ENCODE results near the gene VAT1. TPM values are rescaled to one million over a fixed set of nuclear protein-coding genes. Genes with fewer than 3 reads are reported as not detected.

Gene VAT1
- total and polyA plus RNA-seq, 2 donors (not counting 1 experiment from before 2014, with no cell fraction given), result 234 to 297 TPM

DNA sequence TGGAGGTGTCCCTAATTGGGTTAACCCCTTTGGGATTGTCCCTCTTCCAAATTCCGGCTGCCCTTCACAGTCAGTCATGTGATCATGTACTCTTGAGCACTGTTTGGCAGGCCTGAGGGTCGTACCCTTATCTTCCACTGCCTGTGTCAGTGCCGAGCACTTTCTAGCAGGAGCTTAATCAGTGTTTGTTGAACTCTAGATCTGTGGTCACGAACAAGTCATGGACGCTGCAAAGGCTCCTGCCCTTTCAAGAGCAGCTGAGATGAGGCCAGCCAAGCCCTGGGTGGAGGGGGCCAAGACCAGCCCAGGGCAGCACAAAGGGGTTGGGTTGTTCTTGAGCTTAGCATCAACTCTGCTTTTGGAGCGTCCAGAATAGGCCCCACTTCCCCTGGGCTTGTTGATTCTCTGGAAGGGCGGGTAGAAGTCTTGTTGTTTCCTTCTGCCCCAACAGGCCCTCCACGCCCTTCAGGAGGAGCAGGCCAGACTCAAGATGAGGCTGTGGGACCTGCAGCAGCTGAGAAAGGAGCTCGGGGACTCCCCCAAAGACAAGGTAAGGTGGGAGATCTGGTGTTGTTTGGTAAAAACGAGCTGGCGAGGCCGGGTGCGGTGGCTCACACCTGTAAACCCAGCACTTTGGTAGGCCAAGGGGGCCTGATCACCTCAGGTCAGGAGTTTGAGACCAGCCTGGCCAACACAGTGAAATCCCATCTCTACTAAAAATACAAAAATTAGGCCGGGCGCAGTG lies 10.3 kb downstream of the VAT1 start:
- Histone ChIP-seq H3K4me1 (ENCODE audit: control insufficient read depth, extremely low read depth, insufficient read depth, low read length) (no peaks in the 10 kb centered on the region), H3K79me2 (ENCODE audit: control insufficient read depth, insufficient read depth, low read length) (no peaks in the 10 kb centered on the region), H3K9me3 (ENCODE audit: control insufficient read depth, insufficient read depth, low read depth, low read length) (no peaks in the 10 kb centered on the region), H4K20me1 (ENCODE audit: control insufficient read depth, extremely low read depth, insufficient read depth, low read length) (no peaks in the 10 kb centered on the region), H3K4me2 (ENCODE audit: extremely low read depth, insufficient read depth, low read length) (no peak overlapping the region), H3K9ac (ENCODE audit: insufficient read depth, low read length) (no peak overlapping the region), H3K4me3 (replicated peaks in 1 of 4; ENCODE audit: control extremely low read depth in 1 of 4, insufficient read depth in 1 of 4, low read depth in 3 of 4, low read length in 4 of 4) (no peak overlapping the region), H2AFZ (ENCODE audit: low read length) (no peak overlapping the region), H3K27ac (ENCODE audit: insufficient read depth, low read length) (no peak overlapping the region), H3K27me3 (ENCODE audit: control insufficient read depth, insufficient read depth, low read length) (no peaks in the 10 kb centered on the region), H3K36me3 (ENCODE audit: control insufficient read depth, insufficient read depth, low read length) (peaks cover 10% of the 10 kb centered on the region)
- no peak for TF ChIP-seq EZH2 (IDR thresholded peaks at IDR 0.05; ENCODE audit: low read length, missing control alignments)
- TF ChIP-seq, protein P1, sequence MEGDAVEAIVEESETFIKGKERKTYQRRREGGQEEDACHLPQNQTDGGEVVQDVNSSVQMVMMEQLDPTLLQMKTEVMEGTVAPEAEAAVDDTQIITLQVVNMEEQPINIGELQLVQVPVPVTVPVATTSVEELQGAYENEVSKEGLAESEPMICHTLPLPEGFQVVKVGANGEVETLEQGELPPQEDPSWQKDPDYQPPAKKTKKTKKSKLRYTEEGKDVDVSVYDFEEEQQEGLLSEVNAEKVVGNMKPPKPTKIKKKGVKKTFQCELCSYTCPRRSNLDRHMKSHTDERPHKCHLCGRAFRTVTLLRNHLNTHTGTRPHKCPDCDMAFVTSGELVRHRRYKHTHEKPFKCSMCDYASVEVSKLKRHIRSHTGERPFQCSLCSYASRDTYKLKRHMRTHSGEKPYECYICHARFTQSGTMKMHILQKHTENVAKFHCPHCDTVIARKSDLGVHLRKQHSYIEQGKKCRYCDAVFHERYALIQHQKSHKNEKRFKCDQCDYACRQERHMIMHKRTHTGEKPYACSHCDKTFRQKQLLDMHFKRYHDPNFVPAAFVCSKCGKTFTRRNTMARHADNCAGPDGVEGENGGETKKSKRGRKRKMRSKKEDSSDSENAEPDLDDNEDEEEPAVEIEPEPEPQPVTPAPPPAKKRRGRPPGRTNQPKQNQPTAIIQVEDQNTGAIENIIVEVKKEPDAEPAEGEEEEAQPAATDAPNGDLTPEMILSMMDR (conservative IDR thresholded peaks at IDR 0.05 in 1 of 2, IDR thresholded peaks at IDR 0.05 in 1 of 2; ENCODE audit: low read depth in 1 of 2, low read length in 2 of 2), result no peak
- DNase-seq (ENCODE audit: low read depth in 2 of 2), result no peak

DNA sequence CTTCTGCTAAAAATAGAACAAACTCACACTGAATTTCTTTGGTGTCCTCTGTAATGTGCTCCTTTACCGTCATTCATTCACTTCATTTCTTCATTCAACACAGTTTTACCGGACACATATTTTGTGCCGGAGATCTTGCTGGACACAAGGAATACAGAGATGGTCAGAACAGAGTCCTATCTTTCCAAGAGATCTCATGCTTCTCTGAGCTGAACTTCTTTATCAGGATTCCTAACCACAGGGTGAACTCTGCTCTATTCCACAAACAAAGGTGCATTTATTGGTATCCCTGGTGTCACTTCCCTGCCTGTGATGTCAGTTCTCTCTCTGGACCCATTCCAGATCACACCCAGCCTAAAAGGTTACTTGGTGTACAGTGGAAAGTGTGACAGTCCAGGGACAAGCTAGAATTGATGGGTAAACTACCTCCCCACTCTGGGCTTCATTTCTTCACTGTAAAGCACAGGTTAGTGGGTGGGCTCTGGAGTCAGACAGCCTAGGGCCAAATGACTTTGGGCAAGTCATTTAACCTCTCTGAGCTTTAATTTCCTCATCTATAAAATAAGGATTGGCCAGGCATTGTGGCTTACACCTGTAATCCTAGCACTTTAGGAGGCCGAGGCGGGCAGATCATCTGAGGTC lies 11.4 kb downstream of the VAT1 start:
- Histone ChIP-seq H3K36me3 (ENCODE audit: control insufficient read depth, insufficient read depth, low read length) (peaks cover 8% of the 10 kb centered on the region), H3K9me3 (ENCODE audit: control insufficient read depth, insufficient read depth, low read depth, low read length) (no peaks in the 10 kb centered on the region), H3K4me1 (ENCODE audit: control insufficient read depth, extremely low read depth, insufficient read depth, low read length) (no peaks in the 10 kb centered on the region), H3K27me3 (ENCODE audit: control insufficient read depth, insufficient read depth, low read length) (no peaks in the 10 kb centered on the region), H3K79me2 (ENCODE audit: control insufficient read depth, insufficient read depth, low read length) (no peaks in the 10 kb centered on the region), H3K9ac (ENCODE audit: insufficient read depth, low read length) (no peak overlapping the region), H3K27ac (ENCODE audit: insufficient read depth, low read length) (no peak overlapping the region), H3K4me3 (replicated peaks in 1 of 4; ENCODE audit: control extremely low read depth in 1 of 4, insufficient read depth in 1 of 4, low read depth in 3 of 4, low read length in 4 of 4) (no peak overlapping the region), H4K20me1 (ENCODE audit: control insufficient read depth, extremely low read depth, insufficient read depth, low read length) (no peaks in the 10 kb centered on the region), H2AFZ (ENCODE audit: low read length) (no peak overlapping the region), H3K4me2 (ENCODE audit: extremely low read depth, insufficient read depth, low read length) (no peak overlapping the region)
- DNase-seq (ENCODE audit: low read depth in 2 of 2), result no peak
- TF ChIP-seq EZH2 (IDR thresholded peaks at IDR 0.05; ENCODE audit: low read length, missing control alignments), result no peak
- TF ChIP-seq, protein P1 (conservative IDR thresholded peaks at IDR 0.05 in 1 of 2, IDR thresholded peaks at IDR 0.05 in 1 of 2; ENCODE audit: low read depth in 1 of 2, low read length in 2 of 2), result no peak

DNA sequence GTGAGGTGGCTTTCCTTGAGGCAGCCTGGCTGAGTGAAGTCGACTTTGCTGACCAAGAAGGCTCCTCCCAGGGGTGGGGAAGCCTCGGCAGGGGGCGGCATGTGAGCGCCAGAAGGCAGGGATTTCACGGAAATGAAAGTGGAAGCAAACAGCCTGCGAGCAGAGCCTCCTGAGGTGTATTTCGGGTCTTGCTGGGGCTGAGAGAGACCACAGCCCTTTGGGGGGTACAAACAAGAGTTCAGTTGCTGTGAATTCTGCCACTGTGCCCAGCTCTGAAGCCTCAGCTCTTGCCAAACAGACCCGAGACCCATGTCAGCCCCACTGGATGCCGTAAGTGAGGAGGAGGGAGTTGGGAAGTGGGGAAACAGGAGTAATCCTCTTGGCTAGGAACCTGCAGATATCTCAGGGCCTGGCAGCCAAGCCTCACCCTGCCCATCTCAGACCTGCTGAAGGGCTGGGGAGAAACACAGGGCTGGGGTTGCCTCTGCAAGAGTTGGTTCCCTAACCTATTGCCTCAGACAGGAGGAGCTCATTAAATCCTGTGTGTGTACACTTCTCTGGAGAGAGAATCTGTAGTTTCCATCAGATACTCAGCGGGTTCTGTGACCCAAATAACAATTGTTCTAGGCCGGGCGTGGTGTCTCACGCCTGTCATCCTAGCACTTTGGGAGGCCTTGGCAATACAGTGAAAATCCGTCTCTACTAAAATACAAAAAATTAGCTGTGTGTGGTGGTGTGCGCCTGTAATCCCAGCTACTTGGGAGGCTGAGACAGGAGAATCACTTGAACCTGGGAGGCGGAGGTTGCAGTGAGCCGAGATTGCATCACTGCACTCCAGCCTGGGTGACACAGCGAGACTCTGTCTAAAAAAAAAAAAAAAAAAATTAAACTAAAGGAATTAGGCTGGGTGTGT lies 15.3 kb downstream of the VAT1 start, which contains the start of gene IFI35:
TSS of gene IFI35 (plus strand) at position 146 of the 913 bp plus-strand sequence. CDS start at position 310, 164 bp downstream.
- no peaks in the 10 kb centered on the region for H4K20me1 ChIP-seq (ENCODE audit: control insufficient read depth, extremely low read depth, insufficient read depth, low read length)
- peak; percentile 83 to 85 for DNase-seq (ENCODE audit: low read depth in 2 of 2)

More for the DNA sequence above, 15.3 kb downstream of the VAT1 start, which contains the start of gene IFI35:
- peak within 1 kb of the TSS; percentile 81 for H3K9ac ChIP-seq (ENCODE audit: insufficient read depth, low read length)
- H3K36me3 ChIP-seq (ENCODE audit: control insufficient read depth, insufficient read depth, low read length), result peaks cover 6% of the 10 kb centered on the region
- H3K79me2 ChIP-seq (ENCODE audit: control insufficient read depth, insufficient read depth, low read length), result peaks cover 3% of the 10 kb centered on the region
- H3K4me3 ChIP-seq (replicated peaks in 1 of 4; ENCODE audit: control extremely low read depth in 1 of 4, insufficient read depth in 1 of 4, low read depth in 3 of 4, low read length in 4 of 4), result peak within 1 kb of the TSS; percentile 71 to 94 (median 84)
- H3K27ac ChIP-seq (ENCODE audit: insufficient read depth, low read length), result peak within 1 kb of the TSS; percentile 92
- H3K4me1 ChIP-seq (ENCODE audit: control insufficient read depth, extremely low read depth, insufficient read depth, low read length), result no peaks in the 10 kb centered on the region
- H2AFZ ChIP-seq (ENCODE audit: low read length), result peak within 1 kb of the TSS; percentile 77
- no peaks in the 10 kb centered on the region for H3K9me3 ChIP-seq (ENCODE audit: control insufficient read depth, insufficient read depth, low read depth, low read length)
- peak within 1 kb of the TSS; percentile 97 for H3K4me2 ChIP-seq (ENCODE audit: extremely low read depth, insufficient read depth, low read length)
- no peak for TF ChIP-seq EZH2 (IDR thresholded peaks at IDR 0.05; ENCODE audit: low read length, missing control alignments)
- TF ChIP-seq, protein P1 (conservative IDR thresholded peaks at IDR 0.05 in 1 of 2, IDR thresholded peaks at IDR 0.05 in 1 of 2; ENCODE audit: low read depth in 1 of 2, low read length in 2 of 2), result peak in 1 of 2 donors; percentile 27
- H3K27me3 ChIP-seq (ENCODE audit: control insufficient read depth, insufficient read depth, low read length), result no peaks in the 10 kb centered on the region
